ENCODE data around the gene BORCS6.

Gene BORCS6

DNA sequence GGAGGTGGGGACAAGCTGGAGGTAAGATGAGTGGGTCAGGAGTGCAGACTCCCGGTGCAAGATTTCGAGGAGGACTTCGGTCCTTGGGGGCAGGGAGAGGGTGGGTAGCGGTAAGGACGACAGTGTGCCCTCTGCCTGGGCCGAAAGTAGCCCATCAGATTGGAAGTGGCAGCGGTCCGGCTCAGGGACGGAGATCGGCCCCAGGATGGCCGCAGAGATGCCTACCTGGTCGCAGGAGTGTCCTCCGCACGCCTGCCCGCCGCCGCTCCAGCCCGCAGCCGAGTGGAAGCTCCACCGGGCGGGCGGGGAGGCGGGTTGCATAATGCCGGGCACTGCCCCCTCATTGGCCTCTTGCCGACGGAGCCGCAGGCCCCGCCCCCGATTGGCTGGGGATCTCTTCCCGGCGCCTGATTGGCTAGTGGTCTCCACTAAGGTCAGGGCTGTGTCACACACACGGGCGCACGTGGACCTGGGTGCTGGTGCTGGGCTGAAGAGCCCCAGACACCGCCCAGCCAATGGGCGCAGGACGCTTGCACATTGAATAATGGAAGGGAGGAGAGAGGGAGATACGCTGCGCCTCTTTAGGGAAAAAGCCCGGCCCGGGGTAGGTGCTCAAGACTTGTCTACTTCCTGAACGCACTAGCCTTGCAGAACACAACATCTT is 37.7 kb downstream of the BORCS6 start, which contains the start of gene PER1:
TSS of gene PER1 (minus strand) at position 293 of the 664 bp plus-strand sequence. CDS start 1,698 bp downstream, outside the sequence.
- DNase-seq (ENCODE audit: insufficient read length, low spot score) = peak; percentile 98
- no peak for TF ChIP-seq CTCF (IDR thresholded peaks at IDR 0.05; ENCODE audit: insufficient read depth, missing control alignments)
- FAIRE-seq = no peak

GRCh38 chr17:8151641-8152111 is 38.3 kb downstream of the BORCS6 start:
- FAIRE-seq = no peak
- no peak for DNase-seq (ENCODE audit: insufficient read length, low spot score)
- no peak for TF ChIP-seq CTCF (IDR thresholded peaks at IDR 0.05; ENCODE audit: insufficient read depth, missing control alignments)

DNA sequence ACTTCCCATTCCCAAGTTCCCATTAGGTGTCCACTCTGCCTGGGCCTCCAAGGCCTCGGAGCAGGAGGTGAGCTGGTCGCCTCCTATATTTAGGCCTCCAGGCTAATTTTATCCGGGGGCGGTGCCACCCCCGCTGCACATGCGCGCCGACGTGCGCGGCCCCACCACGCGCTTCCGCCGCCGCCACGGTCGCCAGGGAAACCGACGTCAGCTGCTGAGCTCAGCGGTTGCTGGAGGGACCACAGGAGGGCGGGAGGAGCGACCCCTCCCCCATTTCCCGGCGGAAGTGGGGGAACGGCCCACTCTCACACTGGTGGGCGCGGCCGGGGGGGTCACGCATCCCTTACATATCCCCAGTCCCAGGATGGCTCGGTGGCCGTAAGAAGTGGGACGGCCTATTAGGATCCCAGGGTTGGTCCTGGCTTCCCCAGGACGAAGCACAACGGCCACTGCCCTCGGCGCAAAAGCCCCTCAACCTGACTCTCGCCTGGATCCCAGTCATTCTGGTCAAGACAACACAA is 38.8 kb downstream of the BORCS6 start:
- no peak for TF ChIP-seq CTCF (IDR thresholded peaks at IDR 0.05; ENCODE audit: insufficient read depth, missing control alignments)
- FAIRE-seq (no peak), DNase-seq (ENCODE audit: insufficient read length, low spot score) (peak; percentile 89)

DNA sequence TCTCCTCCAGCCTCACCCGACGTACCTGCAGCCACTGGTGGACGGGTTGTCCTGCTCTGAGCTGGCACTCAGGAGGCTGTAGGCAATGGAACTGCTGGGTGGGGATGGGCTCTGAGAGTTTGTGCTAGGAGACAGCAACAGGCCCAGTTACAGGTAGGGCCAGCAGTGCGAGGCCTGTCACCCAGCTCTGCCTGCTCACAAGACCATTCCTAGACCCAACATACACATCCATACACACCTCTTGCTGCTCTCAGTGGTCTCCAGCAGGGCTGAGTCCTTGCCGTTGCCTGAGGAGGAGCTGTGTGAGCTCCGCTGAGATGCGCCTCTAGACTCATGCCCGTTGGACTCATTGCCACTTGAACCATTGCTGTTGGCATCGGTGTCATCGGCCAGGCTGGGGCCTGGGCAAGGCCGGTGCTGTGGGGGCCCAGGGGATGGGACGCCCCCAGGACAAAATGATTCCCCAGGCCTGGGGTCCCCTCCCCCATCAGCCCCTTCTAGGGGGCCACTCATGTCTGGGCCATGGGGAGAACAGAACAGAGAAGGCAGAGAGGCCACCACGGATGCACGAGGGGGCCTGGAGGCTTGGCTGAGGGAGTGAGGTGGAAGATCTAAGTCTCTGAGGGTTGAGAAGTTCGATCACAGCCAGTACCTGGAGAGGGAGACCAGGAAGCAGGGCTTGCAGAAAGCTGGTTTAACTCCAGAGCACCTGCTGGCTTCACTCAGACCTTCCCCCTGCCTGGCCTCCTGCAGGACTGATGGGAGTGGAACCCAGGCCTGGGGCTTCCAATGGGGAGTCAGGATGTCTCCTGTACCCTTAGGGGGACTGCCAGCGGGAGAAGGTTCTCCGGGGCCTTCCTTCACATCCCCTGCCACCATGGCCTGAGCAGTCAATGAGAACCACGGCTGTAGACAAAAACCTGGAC is 39.5 kb downstream of the BORCS6 start:
- DNase-seq (ENCODE audit: insufficient read length, low spot score) = no peak

DNA sequence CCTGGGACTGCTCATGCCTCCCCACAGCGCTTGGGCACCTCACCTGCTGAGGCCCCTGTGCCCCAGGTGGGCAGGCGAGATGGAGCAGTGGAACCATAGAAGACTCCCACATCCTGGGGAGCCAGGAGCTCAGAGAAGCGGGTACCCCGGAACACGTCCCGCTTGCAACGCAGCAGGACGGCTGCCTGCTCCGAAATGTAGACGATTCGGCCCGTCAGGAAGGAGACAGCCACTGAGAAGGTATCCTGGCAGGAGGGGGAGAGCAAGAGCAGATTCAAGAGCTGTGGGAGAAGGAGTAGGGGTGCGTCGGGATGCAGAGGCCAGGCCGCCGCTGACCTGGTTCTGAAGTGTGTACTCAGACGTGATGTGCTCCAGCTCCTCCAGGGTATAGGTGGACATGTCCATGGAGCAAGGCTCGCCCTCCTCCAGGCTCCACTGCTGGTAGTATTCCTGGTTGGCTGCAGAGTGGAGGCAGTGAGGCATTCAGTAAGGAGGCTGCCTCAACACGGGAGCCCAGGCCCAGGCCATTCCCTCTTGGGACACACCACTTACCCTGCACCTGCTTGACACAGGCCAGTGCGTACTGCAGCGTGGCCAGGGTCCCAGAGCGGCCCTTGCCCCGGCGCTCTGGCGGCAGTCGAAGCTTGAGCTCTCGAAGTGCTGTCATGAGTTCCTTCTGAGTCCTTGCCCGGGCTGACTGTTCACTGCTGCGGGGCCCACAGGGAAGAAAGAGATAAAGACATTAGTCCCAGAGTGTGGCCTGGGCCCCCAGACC is 40.4 kb downstream of the BORCS6 start:
- DNase-seq (ENCODE audit: insufficient read length, low spot score) = no peak
- FAIRE-seq = no peak
- no peak for TF ChIP-seq CTCF (IDR thresholded peaks at IDR 0.05; ENCODE audit: insufficient read depth, missing control alignments)

More for the DNA sequence above, 39.5 kb downstream of the BORCS6 start:
- TF ChIP-seq CTCF (IDR thresholded peaks at IDR 0.05; ENCODE audit: insufficient read depth, missing control alignments) = no peak
- no peak for FAIRE-seq

GRCh38 chr17:8148560-8148959 is 41.4 kb downstream of the BORCS6 start:
- FAIRE-seq (no peak), DNase-seq (ENCODE audit: insufficient read length, low spot score) (no peak)
- TF ChIP-seq CTCF (IDR thresholded peaks at IDR 0.05; ENCODE audit: insufficient read depth, missing control alignments) = no peak

Measured in D721Med (cell line).